ENCODE data around the gene MATN3. TPM values are rescaled to one million over a fixed set of nuclear protein-coding genes. Genes with fewer than 3 reads are reported as not detected.

MATN3 gene
- total RNA-seq, 1 experiment from 2014 or later = 2.8 TPM

GRCh38 chr2:20060106-20060505 is 47.6 kb upstream of the MATN3 start:
- Histone ChIP-seq H3K4me3 (ENCODE audit: low read depth, low read length, poor library complexity, severe bottlenecking) (no peak overlapping the region), H3K36me3 (ENCODE audit: insufficient read depth, low read length, poor library complexity, severe bottlenecking) (no peaks in the 10 kb centered on the region), H3K9me3 (ENCODE audit: low read depth, low read length, poor library complexity, severe bottlenecking) (no peaks in the 10 kb centered on the region), H3K27me3 (replicated peaks; ENCODE audit: insufficient read depth, low read depth, low read length, poor library complexity) (no peaks in the 10 kb centered on the region), H3K4me1 (ENCODE audit: insufficient read depth, low read length, poor library complexity, severe bottlenecking) (no peaks in the 10 kb centered on the region), H3K27ac (ENCODE audit: low read depth, low read length, poor library complexity, severe bottlenecking) (no peak overlapping the region)
- POLR2A ChIA-PET (ENCODE audit: low non-redundant PET) = no interaction called here
- TF ChIP-seq CTCF (conservative IDR thresholded peaks at IDR 0.05; ENCODE audit: low read depth, low read length) (no peak), EZH2 (IDR thresholded peaks at IDR 0.05; ENCODE audit: borderline replicate concordance, low read depth, low read length, poor library complexity, severe bottlenecking) (no peak)
- intact Hi-C loops (cut with micrococcal nuclease; ENCODE audit: unreplicated experiment) = no loop called here
- CTCF ChIA-PET = no interaction called here
- DNase-seq (ENCODE audit: low spot score) = no peak
- BruUV-seq (replicated peaks) = no TSS peak

GRCh38 chr2:20057268-20057667 is 44.8 kb upstream of the MATN3 start:
- peaks cover 7% of the 10 kb centered on the region for H3K4me1 ChIP-seq (ENCODE audit: insufficient read depth, low read length, poor library complexity, severe bottlenecking)
- H3K36me3 ChIP-seq (ENCODE audit: insufficient read depth, low read length, poor library complexity, severe bottlenecking) = no peaks in the 10 kb centered on the region
- intact Hi-C loops (cut with micrococcal nuclease; ENCODE audit: unreplicated experiment) = no loop called here
- no TSS peak for BruUV-seq (replicated peaks)
- no peak for DNase-seq (ENCODE audit: low spot score)
- H3K4me3 ChIP-seq (ENCODE audit: low read depth, low read length, poor library complexity, severe bottlenecking) = no peak overlapping the region
- H3K27me3 ChIP-seq (replicated peaks; ENCODE audit: insufficient read depth, low read depth, low read length, poor library complexity) = no peaks in the 10 kb centered on the region
- H3K9me3 ChIP-seq (ENCODE audit: low read depth, low read length, poor library complexity, severe bottlenecking) = no peaks in the 10 kb centered on the region
- no peak overlapping the region for H3K27ac ChIP-seq (ENCODE audit: low read depth, low read length, poor library complexity, severe bottlenecking)
- CTCF ChIA-PET = no interaction called here
- no peak for TF ChIP-seq CTCF (conservative IDR thresholded peaks at IDR 0.05; ENCODE audit: low read depth, low read length)
- no peak for TF ChIP-seq EZH2 (IDR thresholded peaks at IDR 0.05; ENCODE audit: borderline replicate concordance, low read depth, low read length, poor library complexity, severe bottlenecking)
- POLR2A ChIA-PET (ENCODE audit: low non-redundant PET) = no interaction called here

- no peak for DNase-seq (ENCODE audit: low spot score)
- Histone ChIP-seq H3K36me3 (ENCODE audit: insufficient read depth, low read length, poor library complexity, severe bottlenecking) (no peaks in the 10 kb centered on the region), H3K4me3 (ENCODE audit: low read depth, low read length, poor library complexity, severe bottlenecking) (no peak overlapping the region), H3K27me3 (replicated peaks; ENCODE audit: insufficient read depth, low read depth, low read length, poor library complexity) (no peaks in the 10 kb centered on the region), H3K27ac (ENCODE audit: low read depth, low read length, poor library complexity, severe bottlenecking) (no peak overlapping the region), H3K4me1 (ENCODE audit: insufficient read depth, low read length, poor library complexity, severe bottlenecking) (peaks cover 7% of the 10 kb centered on the region), H3K9me3 (ENCODE audit: low read depth, low read length, poor library complexity, severe bottlenecking) (no peaks in the 10 kb centered on the region)
- POLR2A ChIA-PET (ENCODE audit: low non-redundant PET) = no interaction called here
- CTCF ChIA-PET = no interaction called here
- BruUV-seq (replicated peaks) = no TSS peak
- intact Hi-C loops (cut with micrococcal nuclease; ENCODE audit: unreplicated experiment) = loop anchor here (5.0 kb wide), 1 partner anchor 153 kb away; the partner anchor contains the start of gene TTC32
- TF ChIP-seq CTCF (conservative IDR thresholded peaks at IDR 0.05; ENCODE audit: low read depth, low read length) = no peak
- no peak for TF ChIP-seq EZH2 (IDR thresholded peaks at IDR 0.05; ENCODE audit: borderline replicate concordance, low read depth, low read length, poor library complexity, severe bottlenecking)
These were observed 42.5 kb upstream of the MATN3 start for GRCh38 chr2:20054931-20055330.
